Measurements from ENCODE around the gene NBEAL2.
A peak's percentile ranks its signal among the peaks of the same experiment; 100 is the strongest.
"Not testable (repeated sequence)": the region's sequence is repeated elsewhere in the genome, so short reads cannot be mapped to it uniquely, and the experiment has no call there.

The NBEAL2 gene

DNA sequence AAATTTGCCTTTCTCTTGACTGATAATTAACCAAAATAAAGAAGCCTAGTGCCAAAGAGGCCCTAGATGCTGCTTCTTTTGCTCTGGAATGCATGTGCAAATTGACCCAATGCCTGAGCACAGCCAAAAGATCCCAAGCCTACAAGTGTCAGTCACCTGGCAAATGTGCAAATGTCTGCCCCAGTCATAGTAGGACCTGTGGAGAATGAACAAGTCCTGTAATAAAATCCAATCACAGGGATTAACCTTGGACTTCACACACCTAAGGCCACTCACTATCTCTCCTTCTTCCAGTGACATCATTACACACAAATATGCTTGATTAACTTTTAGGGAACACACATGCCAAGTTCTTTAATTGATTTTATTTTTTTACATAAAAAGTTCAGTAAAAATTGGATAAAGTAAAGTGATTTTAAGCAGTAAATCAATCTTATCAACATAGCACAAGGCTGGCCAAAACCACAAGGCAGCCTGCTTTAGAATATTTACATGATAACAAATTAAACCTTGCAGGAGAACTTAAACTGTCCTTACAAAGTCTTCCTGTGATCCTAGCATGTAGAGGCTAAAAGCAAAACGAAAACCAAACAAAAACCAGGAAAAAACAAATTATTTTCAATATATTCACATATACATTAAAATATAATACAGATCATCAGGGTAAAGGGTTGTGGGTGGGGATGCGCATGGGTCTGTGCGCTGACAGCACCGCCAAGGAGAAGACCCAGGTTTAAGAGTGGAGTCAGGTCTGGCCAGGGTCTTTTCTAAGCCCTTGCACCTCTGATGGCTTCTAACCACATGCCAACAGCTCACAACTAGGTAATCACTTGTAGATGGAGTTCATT lies 36.8 kb downstream of the NBEAL2 start:
- no peak for DNase-seq

DNA sequence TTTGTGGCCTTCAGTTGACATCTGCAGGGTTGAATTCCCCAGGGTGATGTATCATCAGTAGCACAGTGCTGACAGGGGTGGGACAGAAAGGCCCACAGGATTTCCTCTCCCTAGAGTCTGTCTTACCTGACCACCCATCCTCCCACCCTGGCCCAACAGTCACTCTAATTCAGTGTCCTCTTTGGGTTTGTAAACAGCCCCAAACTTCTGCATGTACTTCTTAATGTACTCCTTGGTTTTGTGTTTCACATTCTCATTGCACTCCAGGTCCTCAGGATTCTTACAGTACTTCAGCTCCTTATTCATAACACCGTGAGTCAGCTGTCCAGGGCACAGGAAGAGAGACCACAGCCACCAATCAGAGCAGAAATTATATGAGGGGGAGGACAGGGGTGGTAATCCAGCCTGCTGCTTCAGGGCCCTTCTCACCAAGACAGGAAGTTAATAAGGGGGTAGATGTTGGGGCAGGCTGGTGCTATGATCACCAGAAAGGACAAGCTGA lies 37.5 kb downstream of the NBEAL2 start:
- no peak for DNase-seq

DNA sequence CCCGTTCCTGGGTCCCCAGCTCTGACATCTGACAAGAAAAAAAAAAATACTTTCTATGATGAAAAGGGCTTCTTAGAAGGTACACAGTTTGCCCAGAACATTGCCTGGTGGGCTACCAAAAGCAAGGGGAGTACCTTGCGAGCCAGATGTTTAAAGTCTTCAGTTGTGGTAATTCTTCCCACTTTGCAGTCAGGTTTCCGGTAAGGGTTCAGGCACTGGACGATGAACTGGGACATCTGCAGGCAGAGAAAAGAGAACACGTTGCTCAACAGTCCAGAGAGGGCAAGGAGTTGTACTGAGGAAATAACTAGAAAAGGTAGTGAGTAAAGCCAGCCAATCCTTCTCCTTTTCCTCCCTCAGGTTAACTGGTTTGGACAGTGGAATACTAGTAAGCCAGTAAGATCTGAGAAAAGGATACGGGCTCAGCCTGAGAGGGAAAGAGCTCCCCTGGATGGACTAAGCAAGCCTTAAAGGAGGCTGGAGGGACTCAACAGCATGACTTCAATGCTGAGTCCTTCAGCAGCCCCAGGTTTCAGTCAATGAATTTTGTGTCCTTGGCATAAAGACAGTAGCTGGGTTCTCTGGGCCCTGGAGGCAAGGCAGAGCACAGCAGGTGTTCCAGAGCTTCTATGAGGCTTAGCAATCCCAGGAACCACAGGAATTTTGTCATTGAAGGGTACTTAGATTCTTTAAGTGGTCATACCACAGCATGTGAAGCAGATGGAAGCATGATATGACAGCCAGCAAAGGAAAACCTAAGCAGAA lies 38.2 kb downstream of the NBEAL2 start:
- DNase-seq = peak; percentile 35 to 74

DNA sequence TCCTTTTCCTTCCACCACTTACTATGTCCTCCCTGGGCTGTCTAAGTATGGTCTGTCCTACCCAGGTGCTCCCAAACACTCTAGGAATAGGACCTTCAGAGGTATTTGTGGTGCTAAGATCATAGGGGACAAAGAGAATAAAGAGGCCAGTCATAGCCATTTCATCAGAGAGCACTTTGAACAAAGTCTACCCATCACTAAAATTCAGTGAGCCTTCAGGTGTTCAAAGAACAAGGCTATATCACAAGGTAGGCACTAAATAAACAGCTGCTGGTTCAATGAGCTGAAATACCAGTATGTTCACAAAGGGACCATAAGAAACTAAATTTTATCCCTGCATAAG lies 38.8 kb downstream of the NBEAL2 start:
- DNase-seq = no peak

- DNase-seq = no peak
These were observed 39.7 kb downstream of the NBEAL2 start for GRCh38 chr3:47019201-47019600.

GRCh38 chr3:47020311-47020710 lies 40.8 kb downstream of the NBEAL2 start:
- no peak for DNase-seq

- DNase-seq = peak; percentile 10 to 35
These were observed 43.2 kb downstream of the NBEAL2 start for GRCh38 chr3:47022641-47023071.

GRCh38 chr3:47024932-47025331 lies 45.5 kb downstream of the NBEAL2 start:
- no peak for DNase-seq

DNA sequence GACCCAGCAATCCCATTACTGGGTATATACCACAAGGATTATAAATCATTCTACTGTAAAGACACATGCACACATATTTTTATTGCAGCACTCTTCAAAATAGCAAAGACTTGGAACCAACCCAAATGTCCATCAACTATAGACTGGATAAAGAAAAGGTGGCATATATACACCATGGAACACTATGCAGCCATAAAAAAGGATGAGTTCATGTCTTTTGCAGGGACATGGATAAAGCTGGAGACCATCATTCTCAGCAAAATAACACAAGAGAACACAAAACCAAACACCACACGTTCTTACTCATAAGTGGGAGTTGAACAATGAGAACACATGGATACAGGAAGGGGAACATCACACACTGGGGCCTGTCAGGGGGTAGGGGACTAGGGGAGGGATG lies 47.0 kb downstream of the NBEAL2 start:
- not testable (repeated sequence) for DNase-seq

DNA sequence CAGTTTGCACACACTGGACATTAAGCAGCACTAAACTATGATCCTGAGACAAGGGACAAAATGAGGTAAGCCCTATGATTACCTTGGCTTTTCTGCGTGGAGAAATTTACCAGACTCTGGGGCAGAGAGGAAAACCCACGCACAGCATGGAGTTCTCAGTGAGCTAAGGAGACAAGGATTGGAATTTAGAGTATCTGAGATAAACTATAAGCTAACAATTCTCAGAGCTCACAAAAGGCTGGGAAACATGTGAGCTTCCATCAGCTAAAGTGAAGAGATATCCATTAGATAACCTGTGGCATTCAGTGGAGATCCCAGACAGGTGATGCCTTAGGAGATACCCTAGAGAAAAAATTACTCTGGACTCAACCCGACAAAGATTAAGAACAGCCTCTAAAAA lies 48.7 kb downstream of the NBEAL2 start:
- DNase-seq = no peak

DNA sequence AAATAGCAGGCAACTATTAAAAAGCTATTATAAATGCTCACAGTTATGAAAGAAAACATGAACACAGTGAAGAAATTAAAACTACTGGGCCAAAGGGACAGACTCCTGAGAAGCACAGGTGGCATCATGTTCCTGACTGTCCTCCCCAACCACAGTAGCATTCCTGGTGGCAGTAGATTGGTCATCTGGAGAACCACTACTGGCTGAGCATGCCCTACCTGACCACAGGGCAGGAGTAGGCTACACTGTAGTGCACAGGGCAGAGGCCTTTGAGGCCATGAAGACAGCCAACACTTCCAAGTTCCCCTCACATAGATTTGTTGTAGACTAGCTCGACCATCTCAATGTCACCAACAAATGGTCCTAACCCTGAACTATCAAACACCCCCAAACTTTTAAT lies 49.2 kb downstream of the NBEAL2 start:
- no peak for DNase-seq

DNA sequence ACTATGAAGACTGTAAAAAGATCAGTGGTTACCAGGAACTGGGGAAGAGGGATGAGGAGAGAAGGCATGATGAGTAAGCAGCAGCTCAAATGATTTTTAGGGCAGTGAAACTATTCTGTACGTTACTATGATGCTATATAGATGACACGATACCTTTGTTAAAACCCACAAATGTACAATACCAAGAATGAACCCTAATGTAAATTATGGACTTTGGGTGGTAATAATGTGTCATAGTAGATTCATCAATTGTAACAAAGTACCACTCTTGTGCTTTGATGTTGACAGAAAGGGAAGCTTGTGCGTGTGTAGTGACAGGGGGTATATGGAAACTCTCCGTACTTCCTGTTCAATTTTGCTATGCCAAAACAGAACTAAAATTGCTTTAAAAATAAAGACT lies 51.6 kb downstream of the NBEAL2 start:
- not testable (repeated sequence) for DNase-seq

DNA sequence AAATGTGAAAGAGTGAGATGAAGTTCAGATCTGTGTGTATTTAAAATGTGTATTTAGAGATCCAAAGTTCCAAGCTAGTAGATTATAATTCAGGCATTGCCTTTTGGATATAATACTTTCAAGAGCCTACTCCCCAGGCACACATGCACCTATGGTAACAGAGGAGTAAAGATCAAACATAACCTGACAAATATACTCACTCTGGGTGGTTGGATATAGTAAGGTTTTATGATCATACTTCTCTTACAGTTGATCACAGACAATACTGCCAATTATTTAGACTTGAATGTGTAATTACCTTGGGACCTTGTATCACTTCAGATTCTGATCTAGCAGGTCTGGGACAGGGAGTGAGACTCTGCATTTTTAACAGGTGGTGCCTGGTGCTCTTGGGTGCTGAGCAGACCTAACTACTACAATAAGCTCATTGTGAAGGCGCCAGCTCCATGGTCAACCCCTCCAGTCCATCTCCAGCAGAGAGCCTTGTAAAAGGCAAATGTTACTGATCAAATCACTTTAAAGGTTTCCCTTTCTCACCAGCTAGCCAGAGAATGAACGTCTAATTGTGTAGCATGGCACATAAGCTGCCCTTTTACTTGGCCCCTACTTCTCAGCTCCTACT lies 55.5 kb downstream of the NBEAL2 start:
- no peak for DNase-seq

GRCh38 chr3:47035645-47036044 lies 56.2 kb downstream of the NBEAL2 start:
- no peak for DNase-seq

GRCh38 chr3:47036145-47036544 lies 56.7 kb downstream of the NBEAL2 start:
- DNase-seq = no peak

- DNase-seq = not testable (repeated sequence)
These were observed 57.8 kb downstream of the NBEAL2 start for GRCh38 chr3:47037302-47037701.

- no peak for DNase-seq
These were observed 61.6 kb downstream of the NBEAL2 start for GRCh38 chr3:47041114-47041513.

- no peak for DNase-seq
These were observed 62.8 kb downstream of the NBEAL2 start for GRCh38 chr3:47042231-47042791.

GRCh38 chr3:47047069-47047468 lies 67.6 kb downstream of the NBEAL2 start:
- no peak for DNase-seq

- no peak for DNase-seq
These were observed 68.2 kb downstream of the NBEAL2 start for GRCh38 chr3:47047673-47048072.

DNA sequence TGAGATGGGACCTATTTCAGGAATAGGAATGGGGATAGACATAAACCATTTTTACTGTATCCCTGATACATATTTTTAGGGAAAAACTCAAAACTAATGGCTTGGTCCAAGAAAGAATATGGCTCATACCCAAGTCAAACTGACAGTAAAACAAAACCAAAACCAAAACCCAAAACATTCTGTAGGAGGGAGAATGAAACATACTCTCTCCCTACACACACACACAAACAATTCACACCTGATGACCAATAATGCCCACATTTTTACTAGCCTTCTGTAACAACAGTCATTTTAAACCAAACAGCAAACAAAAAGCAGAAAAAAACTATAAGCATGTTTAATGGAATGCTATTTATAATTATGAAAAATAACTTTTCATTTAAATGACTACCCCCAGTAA lies 74.9 kb downstream of the NBEAL2 start:
- no peak for DNase-seq

- DNase-seq = no peak
These were observed 77.2 kb downstream of the NBEAL2 start for GRCh38 chr3:47056705-47057104.

DNA sequence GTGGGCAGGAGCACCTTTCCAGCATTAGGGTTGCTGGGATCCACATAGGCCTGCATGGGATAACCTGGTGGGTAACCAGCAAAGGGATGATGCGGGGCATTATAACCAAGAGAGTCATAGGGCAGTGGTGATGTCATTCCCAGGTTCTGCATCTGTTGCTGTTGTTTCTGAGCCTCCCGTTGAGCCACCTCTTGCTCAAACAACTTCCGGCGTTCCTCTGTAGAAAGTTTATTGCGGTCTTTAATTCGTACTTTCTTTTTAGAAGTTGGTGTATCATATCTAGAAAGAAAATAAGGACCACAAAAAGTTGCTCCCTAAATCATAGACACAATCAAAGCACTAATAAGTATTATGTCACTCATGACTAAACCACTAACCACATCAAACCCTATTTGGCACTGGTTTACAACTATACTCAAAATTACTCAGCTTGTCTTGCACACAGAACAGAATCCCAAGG lies 77.8 kb downstream of the NBEAL2 start:
- DNase-seq = no peak

All from NCI-H524 (cell line).